HCT116 (cell line): Measurements from ENCODE around the gene SCAF1. TPM values are rescaled to one million over a fixed set of nuclear protein-coding genes. Genes with fewer than 3 reads are reported as not detected.

Source experiments
- ATAC-seq: fragments of 200-7000 bp; cut with Tn5 transposase; 2 replicates; pipeline ENCODE4 v1.9.1; 2020; ENCODE audit warnings: mild to moderate bottlenecking, moderate library complexity
- BruUV-seq: library from RNA; stranded (reverse); fragments of 400-500 nt; replicated peaks from 2 replicates; lab custom pipeline; 2021; lab: Mats Ljungman, UMichigan
- CTCF ChIA-PET: fragments of 300-600 bp; sonication (Branson Sonifier 250); formaldehyde crosslinking; loops from one replicate; lab custom pipeline; 2021; ENCODE audit warnings: antibody characterized with exemption; lab: Charles Lee
- POLR2A ChIA-PET: fragments of 300-600, 350-600 bp; sonication (Branson Sonifier 250); formaldehyde crosslinking; loops from one replicate; lab custom pipeline; 2021; ENCODE audit warnings: antibody characterized with exemption; lab: Charles Lee
- RAD21 ChIA-PET, 2 experiments: fragments of 300-600 bp; sonication (Branson Sonifier 250); formaldehyde crosslinking; loops; one replicate each; lab custom pipeline; 2023; ENCODE audit warnings: low total read pairs in 2 of 2; ENCODE audit not compliant: uncharacterized antibody in 2 of 2, unreplicated experiment in 2 of 2, low non-redundant PET in 1 of 2; lab: Charles Lee
- DNase-seq: peaks from one replicate; pipeline ENCODE4 v3.0.0-alpha.2; 2010; ENCODE audit warnings: low read depth, low spot score
- H2AFZ ChIP-seq: fragments of 200-600 bp; shearing (Covaris generic), sonication (generic); 2 replicates; pipeline ENCODE4 v1.6.1; 2017; ENCODE audit warnings: low read depth, mixed run types, mixed read lengths, antibody characterized with exemption, low read length; ENCODE audit not compliant: poor library complexity, severe bottlenecking
- H3K27ac ChIP-seq: 2 replicates; pipeline ENCODE4 v1.5.1; 2012; ENCODE audit warnings: low read depth, low read length
- H3K27me3 ChIP-seq: fragments of 200-600 bp; sonication (generic); 2 replicates; pipeline ENCODE4 v1.6.1; 2016; ENCODE audit warnings: mixed run types, low read length, mixed read lengths; ENCODE audit not compliant: insufficient read depth
- H3K36me3 ChIP-seq, 2 experiments: fragments of 200-500 bp in 1 of 2; fragments of 200-600 bp in 1 of 2; sonication (Bioruptor generic) in 1 of 2; sonication (generic) in 1 of 2; 2 replicates each; pipeline versions ENCODE4 v1.5.1 to v1.6.1; 2014 to 2016; ENCODE audit warnings: low read length in 2 of 2, inconsistent platforms in 1 of 2, mixed read lengths in 1 of 2, mixed run types in 1 of 2; ENCODE audit not compliant: insufficient read depth in 2 of 2, control insufficient read depth in 1 of 2
- H3K4me1 ChIP-seq, 2 experiments: fragments of 200-600 bp in 1 of 2; sonication (generic) in 1 of 2; 2 replicates each; pipeline versions ENCODE4 v1.5.1 to v1.6.1; 2012 to 2017; ENCODE audit warnings: low read length in 2 of 2, inconsistent platforms in 1 of 2, mild to moderate bottlenecking in 1 of 2, mixed read lengths in 1 of 2, mixed run types in 1 of 2, moderate library complexity in 1 of 2; ENCODE audit not compliant: insufficient read depth in 2 of 2, control insufficient read depth in 1 of 2
- H3K4me2 ChIP-seq: fragments of 200-600 bp; sonication (generic); 2 replicates; pipeline ENCODE4 v1.6.1; 2017; ENCODE audit warnings: mixed run types, low read length, mixed read lengths
- H3K4me3 ChIP-seq, 2 experiments: fragments of 200-600 bp in 1 of 2; sonication (generic) in 1 of 2; replicated peaks in 1 of 2; 2 replicates each; pipeline ENCODE4 v1.5.1; 2011 to 2016; ENCODE audit warnings: low read length in 2 of 2, control low read depth in 1 of 2, low read depth in 1 of 2, mild to moderate bottlenecking in 1 of 2, mixed read lengths in 1 of 2, mixed run types in 1 of 2
- H3K79me2 ChIP-seq: fragments of 200-600 bp; sonication (generic); 2 replicates; pipeline ENCODE4 v1.6.1; 2017; ENCODE audit warnings: mild to moderate bottlenecking, mixed run types, low read length, moderate library complexity, mixed read lengths; ENCODE audit not compliant: insufficient read depth
- H3K9ac ChIP-seq: fragments of 200-600 bp; sonication (generic); 2 replicates; pipeline ENCODE4 v1.6.1; 2016; ENCODE audit warnings: low read length, mixed read lengths
- H3K9me2 ChIP-seq: fragments of 200-600 bp; sonication (generic), shearing (Covaris generic); 2 replicates; pipeline ENCODE4 v1.6.1; 2017; ENCODE audit warnings: mixed run types, mild to moderate bottlenecking, moderate library complexity; ENCODE audit not compliant: insufficient read depth
- H3K9me3 ChIP-seq, 2 experiments: fragments of 200-500 bp in 1 of 2; fragments of 200-600 bp in 1 of 2; sonication (Bioruptor generic) in 1 of 2; sonication (generic) in 1 of 2; 2 replicates each; pipeline ENCODE4 v1.6.1; 2014 to 2017; ENCODE audit warnings: low read length in 2 of 2, mixed read lengths in 2 of 2, inconsistent platforms in 1 of 2, low read depth in 1 of 2, mild to moderate bottlenecking in 1 of 2, mixed run types in 1 of 2, moderate library complexity in 1 of 2; ENCODE audit not compliant: control insufficient read depth in 1 of 2, insufficient read depth in 1 of 2
- H4K20me1 ChIP-seq: fragments of 200-600 bp; sonication (generic), shearing (Covaris generic); 2 replicates; pipeline ENCODE4 v1.6.1; 2017; ENCODE audit warnings: mixed run types, mild to moderate bottlenecking, moderate library complexity; ENCODE audit not compliant: insufficient read depth
- CBX3 ChIP-seq: IDR thresholded peaks from 2 replicates; pipeline ENCODE4 v1.6.1; 2012; ENCODE audit warnings: low read depth
- EGR1 ChIP-seq: IDR thresholded peaks from 2 replicates; pipeline ENCODE4 v1.6.1; 2012; ENCODE audit warnings: low read depth
- ELF1 ChIP-seq: IDR thresholded peaks from 2 replicates; pipeline ENCODE4 v1.6.1; 2012; ENCODE audit warnings: low read depth, borderline replicate concordance
- EZH2 ChIP-seq: fragments of 200-600 bp; sonication (generic); IDR thresholded peaks from 2 replicates; pipeline ENCODE4 v1.6.1; 2017; ENCODE audit warnings: antibody characterized with exemption, mixed run types
- FOSL1 ChIP-seq: IDR thresholded peaks from 2 replicates; pipeline ENCODE4 v1.6.1; 2012; ENCODE audit warnings: low read depth
- JUND ChIP-seq: IDR thresholded peaks from 2 replicates; pipeline ENCODE4 v1.6.1; 2012
- POLR2A ChIP-seq: IDR thresholded peaks from 2 replicates; pipeline ENCODE4 v1.7.0; 2011; ENCODE audit warnings: borderline replicate concordance; ENCODE audit not compliant: insufficient read depth, insufficient read length; ENCODE audit errors: extremely low read depth
- POLR2AphosphoS5 ChIP-seq: IDR thresholded peaks from 2 replicates; pipeline ENCODE4 v1.6.1; 2011; ENCODE audit warnings: mild to moderate bottlenecking, low read depth, low read length, moderate library complexity
- RAD21 ChIP-seq: IDR thresholded peaks from 2 replicates; pipeline ENCODE4 v1.6.1; 2012; ENCODE audit warnings: low read depth, mild to moderate bottlenecking
- SIN3A ChIP-seq: IDR thresholded peaks from 2 replicates; pipeline ENCODE4 v1.6.1; 2012; ENCODE audit warnings: low read depth
- SP1 ChIP-seq: IDR thresholded peaks from 2 replicates; pipeline ENCODE4 v1.6.1; 2012; ENCODE audit warnings: low read depth
- YY1 ChIP-seq: IDR thresholded peaks from 2 replicates; pipeline ENCODE4 v1.6.1; 2011; ENCODE audit warnings: low read length, low read depth, moderate library complexity, mild to moderate bottlenecking; ENCODE audit not compliant: insufficient replicate concordance; ENCODE audit errors: extremely low read depth
- ZNF274 ChIP-seq: fragments of 200-500 bp; sonication (Bioruptor generic); IDR thresholded peaks from 2 replicates; pipeline ENCODE4 v1.6.1; 2014; ENCODE audit warnings: mild to moderate bottlenecking, low read depth, low read length, inconsistent platforms
- intact Hi-C: fragments of 100-400 bp; cut with micrococcal nuclease; formaldehyde crosslinking; loops from 2 replicates; pipeline ENCODE4 v1.10.0; 2022
- total RNA-seq: library from RNA; stranded (reverse); gene quantifications from one replicate; pipeline ENCODE4 v1.2.1, GENCODE V29; 2021; ENCODE audit not compliant: unreplicated experiment
- TF ChIP-seq, protein P1 (sequence below): IDR thresholded peaks from 2 replicates; pipeline ENCODE4 v1.6.1; 2011; ENCODE audit warnings: mild to moderate bottlenecking, low read length, moderate library complexity; ENCODE audit not compliant: insufficient replicate concordance; ENCODE audit errors: extremely low read depth
- TF ChIP-seq, protein P2 (sequence below): IDR thresholded peaks from 2 replicates; pipeline ENCODE4 v1.6.1; 2012; ENCODE audit warnings: low read depth
- TF ChIP-seq, protein P3 (sequence below): IDR thresholded peaks from 2 replicates; pipeline ENCODE4 v1.6.1; 2012

The SCAF1 gene
- total RNA-seq, 1 experiment from 2014 or later: 96.8 TPM

DNA sequence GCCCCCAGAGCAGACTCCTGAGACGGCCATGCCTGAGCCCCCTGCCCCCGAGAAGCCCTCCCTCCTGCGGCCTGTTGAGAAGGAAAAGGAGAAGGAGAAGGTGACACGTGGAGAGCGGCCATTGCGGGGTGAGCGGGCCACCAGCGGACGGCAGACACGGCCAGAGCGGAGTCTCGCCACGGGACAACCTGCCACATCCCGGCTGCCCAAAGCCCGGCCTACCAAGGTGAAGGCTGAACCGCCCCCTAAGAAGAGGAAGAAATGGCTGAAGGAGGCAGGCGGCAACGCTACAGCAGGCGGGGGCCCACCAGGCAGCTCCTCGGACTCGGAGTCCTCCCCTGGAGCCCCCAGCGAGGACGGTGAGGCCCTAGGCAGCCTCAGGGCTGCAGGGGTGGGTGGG lies 26.1 kb upstream of the SCAF1 start:
- Histone ChIP-seq H3K4me3 (no peak overlapping the region), H2AFZ (no peak overlapping the region), H3K36me3 (peaks cover 21% of the 10 kb centered on the region in 2 experiments; a peak in 3 of 4 replicates), H3K79me2 (peaks cover 47% of the 10 kb centered on the region), H3K4me2 (no peak overlapping the region), H3K27me3 (no peaks in the 10 kb centered on the region), H3K9me2 (no peaks in the 10 kb centered on the region), H3K4me1 (peaks cover 28 to 36% of the 10 kb centered on the region in 2 experiments), H3K9me3 (no peaks in the 10 kb centered on the region), H4K20me1 (peaks cover 7% of the 10 kb centered on the region; the same call in 1 of the 2 replicates), H3K9ac (no peak overlapping the region), H3K27ac (no peak overlapping the region)
- ATAC-seq (no peak), DNase-seq (no peak)
- ChIA-PET POLR2A (interaction anchor here (1.5 kb wide), 1 partner anchor 24 kb away, joined by 3 read pairs; the partner anchor contains the start of gene RRAS), RAD21 (no interaction called here), CTCF (no interaction called here)
- BruUV-seq: no TSS peak
- intact Hi-C loops: loop anchor here (2.0 kb wide), 1 partner anchor 23 kb away; no protein-coding TSS in a partner anchor
- TF ChIP-seq POLR2A (no peak), CBX3 (no peak), EZH2 (no peak), POLR2AphosphoS5 (no peak), RAD21 (no peak), FOSL1 (no peak), EGR1 (no peak), SIN3A (no peak), YY1 (no peak), ZNF274 (no peak), SP1 (no peak), JUND (no peak), ELF1 (no peak)
- TF ChIP-seq, protein P1, sequence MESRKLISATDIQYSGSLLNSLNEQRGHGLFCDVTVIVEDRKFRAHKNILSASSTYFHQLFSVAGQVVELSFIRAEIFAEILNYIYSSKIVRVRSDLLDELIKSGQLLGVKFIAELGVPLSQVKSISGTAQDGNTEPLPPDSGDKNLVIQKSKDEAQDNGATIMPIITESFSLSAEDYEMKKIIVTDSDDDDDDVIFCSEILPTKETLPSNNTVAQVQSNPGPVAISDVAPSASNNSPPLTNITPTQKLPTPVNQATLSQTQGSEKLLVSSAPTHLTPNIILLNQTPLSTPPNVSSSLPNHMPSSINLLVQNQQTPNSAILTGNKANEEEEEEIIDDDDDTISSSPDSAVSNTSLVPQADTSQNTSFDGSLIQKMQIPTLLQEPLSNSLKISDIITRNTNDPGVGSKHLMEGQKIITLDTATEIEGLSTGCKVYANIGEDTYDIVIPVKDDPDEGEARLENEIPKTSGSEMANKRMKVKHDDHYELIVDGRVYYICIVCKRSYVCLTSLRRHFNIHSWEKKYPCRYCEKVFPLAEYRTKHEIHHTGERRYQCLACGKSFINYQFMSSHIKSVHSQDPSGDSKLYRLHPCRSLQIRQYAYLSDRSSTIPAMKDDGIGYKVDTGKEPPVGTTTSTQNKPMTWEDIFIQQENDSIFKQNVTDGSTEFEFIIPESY: no peak
- TF ChIP-seq, protein P2, sequence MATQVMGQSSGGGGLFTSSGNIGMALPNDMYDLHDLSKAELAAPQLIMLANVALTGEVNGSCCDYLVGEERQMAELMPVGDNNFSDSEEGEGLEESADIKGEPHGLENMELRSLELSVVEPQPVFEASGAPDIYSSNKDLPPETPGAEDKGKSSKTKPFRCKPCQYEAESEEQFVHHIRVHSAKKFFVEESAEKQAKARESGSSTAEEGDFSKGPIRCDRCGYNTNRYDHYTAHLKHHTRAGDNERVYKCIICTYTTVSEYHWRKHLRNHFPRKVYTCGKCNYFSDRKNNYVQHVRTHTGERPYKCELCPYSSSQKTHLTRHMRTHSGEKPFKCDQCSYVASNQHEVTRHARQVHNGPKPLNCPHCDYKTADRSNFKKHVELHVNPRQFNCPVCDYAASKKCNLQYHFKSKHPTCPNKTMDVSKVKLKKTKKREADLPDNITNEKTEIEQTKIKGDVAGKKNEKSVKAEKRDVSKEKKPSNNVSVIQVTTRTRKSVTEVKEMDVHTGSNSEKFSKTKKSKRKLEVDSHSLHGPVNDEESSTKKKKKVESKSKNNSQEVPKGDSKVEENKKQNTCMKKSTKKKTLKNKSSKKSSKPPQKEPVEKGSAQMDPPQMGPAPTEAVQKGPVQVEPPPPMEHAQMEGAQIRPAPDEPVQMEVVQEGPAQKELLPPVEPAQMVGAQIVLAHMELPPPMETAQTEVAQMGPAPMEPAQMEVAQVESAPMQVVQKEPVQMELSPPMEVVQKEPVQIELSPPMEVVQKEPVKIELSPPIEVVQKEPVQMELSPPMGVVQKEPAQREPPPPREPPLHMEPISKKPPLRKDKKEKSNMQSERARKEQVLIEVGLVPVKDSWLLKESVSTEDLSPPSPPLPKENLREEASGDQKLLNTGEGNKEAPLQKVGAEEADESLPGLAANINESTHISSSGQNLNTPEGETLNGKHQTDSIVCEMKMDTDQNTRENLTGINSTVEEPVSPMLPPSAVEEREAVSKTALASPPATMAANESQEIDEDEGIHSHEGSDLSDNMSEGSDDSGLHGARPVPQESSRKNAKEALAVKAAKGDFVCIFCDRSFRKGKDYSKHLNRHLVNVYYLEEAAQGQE: no peak
- TF ChIP-seq, protein P3, sequence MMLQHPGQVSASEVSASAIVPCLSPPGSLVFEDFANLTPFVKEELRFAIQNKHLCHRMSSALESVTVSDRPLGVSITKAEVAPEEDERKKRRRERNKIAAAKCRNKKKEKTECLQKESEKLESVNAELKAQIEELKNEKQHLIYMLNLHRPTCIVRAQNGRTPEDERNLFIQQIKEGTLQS: no peak
